PC-9 (cell line): ENCODE measurements around the gene CELSR2.

Experiments used
- EZH2 ChIP-seq: fragments of 200-600 bp; sonication (generic); IDR thresholded peaks from 2 replicates; pipeline ENCODE4 v1.8.0; 2017; ENCODE audit warnings: antibody characterized with exemption, low read depth
- TF ChIP-seq, protein P1 (sequence below): fragments of 200-600 bp; sonication (generic); conservative IDR thresholded peaks from 2 replicates; pipeline ENCODE4 v1.6.1; 2017; ENCODE audit warnings: mixed run types, antibody characterized with exemption, mild to moderate bottlenecking, moderate library complexity

DNA sequence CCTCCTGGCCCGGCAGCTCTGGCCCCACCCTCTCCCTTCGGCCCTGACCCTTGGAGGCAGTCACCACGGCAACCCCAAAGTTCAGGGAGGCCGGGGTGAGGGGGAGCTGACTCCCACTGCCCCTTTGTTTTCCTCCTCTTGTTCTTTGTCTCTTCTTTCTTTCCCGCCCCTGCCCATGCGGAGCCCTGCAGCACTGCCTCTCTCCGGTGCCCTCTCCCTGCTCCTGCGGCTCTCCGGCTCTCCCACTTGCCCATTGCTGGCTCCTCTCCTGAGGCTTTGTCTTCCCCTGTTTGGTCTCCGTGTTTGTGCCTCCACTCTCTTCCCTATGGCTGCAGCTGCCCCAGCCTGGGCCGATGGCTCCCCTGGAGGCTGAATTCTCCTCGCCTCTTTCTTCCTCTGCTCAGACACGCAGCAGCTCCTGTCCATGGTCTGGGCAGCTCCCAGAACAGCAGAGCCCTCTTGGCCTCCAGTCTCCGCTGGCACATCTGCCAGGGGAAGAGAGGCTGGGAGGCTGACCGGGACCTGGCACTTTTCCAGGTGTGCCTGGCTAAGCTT lies 5.8 kb downstream of the CELSR2 start:
- TF ChIP-seq, protein P1, sequence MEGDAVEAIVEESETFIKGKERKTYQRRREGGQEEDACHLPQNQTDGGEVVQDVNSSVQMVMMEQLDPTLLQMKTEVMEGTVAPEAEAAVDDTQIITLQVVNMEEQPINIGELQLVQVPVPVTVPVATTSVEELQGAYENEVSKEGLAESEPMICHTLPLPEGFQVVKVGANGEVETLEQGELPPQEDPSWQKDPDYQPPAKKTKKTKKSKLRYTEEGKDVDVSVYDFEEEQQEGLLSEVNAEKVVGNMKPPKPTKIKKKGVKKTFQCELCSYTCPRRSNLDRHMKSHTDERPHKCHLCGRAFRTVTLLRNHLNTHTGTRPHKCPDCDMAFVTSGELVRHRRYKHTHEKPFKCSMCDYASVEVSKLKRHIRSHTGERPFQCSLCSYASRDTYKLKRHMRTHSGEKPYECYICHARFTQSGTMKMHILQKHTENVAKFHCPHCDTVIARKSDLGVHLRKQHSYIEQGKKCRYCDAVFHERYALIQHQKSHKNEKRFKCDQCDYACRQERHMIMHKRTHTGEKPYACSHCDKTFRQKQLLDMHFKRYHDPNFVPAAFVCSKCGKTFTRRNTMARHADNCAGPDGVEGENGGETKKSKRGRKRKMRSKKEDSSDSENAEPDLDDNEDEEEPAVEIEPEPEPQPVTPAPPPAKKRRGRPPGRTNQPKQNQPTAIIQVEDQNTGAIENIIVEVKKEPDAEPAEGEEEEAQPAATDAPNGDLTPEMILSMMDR = no peak
- no peak for TF ChIP-seq EZH2
